ENCODE results near the gene MAFF.

Gene MAFF

DNA sequence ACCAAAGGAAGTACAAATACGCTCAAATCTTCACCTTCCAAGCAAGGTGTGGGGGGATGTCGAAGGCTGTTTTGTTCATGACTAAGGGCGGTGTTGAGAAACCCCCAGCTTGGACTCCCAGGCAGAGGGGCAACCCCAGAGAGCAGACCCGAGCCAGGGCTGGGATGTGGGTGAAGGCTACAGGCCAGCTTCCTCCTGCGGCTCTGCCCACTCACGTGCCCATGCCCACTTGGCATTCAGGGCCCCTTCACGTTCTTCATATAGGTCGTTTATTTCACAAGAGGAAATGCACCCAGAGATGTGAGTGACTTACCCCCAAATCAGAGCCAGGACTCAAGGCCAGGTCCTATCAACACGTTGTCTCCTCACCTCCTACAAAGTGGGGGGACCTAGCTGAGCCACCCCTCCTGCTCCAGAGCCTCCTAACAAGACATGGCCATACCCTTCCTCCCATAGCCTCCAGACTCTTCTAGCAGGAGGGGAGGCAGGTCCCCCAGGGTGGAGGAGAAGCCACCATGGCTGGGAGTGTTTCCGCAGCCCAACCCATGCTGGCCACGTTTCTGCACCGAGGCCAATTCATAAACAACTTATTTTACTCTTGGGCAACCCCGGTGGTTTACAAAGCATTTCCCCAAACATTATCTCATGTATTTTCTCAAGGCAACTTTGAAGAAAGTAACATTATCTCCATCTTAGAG, 49.0 kb downstream of the MAFF start:
- no peak for DNase-seq

DNA sequence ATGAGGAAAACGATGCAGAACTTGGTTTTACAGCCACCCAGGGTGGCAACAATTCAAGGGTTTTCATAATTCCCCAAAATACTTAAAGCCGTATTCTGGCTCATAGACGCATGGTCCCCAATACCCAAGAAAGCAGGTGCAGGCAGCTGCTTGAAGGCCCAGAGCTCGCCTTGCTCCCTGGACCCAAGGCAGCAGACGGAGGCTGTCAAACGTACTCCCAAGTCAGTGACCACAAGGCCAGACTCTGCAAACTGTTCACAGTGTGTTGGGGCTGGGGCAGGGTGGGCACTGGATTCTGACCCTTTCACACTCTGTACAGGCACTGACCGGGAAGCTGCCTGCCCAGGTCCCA, 49.5 kb downstream of the MAFF start:
- no peak for DNase-seq

DNA sequence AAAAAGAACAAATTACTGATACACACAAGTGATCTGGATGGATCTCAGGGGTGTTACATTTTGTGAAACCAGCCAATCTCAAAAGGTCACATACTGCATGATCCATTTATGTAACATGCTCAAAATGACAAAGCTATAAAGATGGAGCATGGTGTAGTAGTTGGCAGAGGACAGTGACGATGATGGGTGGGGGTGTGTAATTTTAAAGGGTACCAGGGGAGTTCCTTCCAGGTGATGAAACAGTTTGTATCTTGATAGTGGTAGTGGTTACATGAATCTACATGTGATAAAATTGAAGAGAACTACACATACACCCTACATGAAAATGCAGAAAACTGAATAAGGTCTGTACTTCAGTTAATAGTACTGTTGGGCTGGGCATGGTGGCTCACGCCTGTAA, 53.9 kb downstream of the MAFF start:
- DNase-seq = no peak

DNA sequence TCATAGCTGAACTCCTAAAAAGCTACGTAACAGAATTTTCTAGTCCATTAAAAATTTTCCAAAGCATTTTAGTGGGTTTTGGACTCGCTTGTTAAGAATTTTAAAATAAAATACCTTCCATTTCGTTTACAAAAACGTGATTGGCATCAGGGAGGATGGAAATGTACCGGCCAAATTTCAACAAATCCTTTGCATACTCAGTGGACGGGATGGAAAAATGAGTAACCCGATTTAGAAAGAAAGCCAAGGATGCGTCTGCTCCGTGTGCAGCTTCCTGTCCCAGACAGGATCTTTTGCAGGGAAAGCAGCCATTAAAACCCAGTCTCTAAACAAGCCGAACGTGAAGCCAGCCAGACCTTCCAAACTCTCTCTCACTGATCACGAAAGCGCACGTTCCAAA, 55.4 kb downstream of the MAFF start:
- no peak for DNase-seq

DNA sequence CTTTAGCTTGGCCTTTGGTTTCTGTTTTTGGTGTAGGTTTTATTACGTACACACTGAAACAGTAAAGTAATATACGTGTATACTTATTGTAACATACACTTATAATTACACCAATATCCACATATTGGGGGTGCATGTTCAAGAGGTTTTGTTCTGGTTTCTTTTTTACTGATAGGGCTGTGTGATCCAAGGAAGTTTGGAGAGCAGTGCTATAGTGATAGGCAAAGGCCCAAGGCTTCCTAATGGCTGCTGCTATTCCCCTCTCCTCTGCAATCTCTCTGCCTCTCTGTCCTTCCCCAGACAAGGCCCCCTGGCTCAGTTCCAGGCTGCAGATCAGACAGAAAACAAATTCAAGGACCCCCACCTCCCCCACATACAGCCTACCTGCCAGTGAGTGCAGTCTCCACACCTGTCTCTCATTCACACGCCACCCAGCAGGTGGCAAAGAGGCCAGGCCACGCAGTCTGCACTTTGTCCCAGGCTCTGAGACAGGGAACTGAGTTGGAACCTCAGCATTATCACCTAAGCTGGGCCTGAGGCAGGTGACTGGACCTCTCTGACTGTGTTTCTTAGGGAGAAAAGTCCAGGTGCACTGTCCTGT, 56.0 kb downstream of the MAFF start:
- no peak for DNase-seq

DNA sequence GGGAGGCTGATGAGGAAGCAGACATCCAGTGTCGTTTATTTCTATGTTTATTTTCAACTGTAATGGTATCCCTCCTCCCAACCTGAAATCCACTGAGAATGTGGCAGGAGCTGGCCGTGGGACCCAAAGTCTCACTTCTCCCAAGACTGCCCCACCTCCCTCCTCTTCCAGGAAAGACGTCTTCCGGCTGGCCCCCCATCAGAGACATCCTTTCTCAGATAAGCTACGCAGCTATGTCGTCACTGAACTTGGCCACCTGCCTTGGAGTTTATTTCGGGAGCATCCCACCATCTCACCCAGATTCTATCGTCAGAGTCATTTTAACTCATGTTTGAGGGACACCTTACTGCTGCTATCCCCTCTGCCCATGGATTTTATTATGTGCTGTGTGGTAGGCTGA, 57.1 kb downstream of the MAFF start:
- DNase-seq = no peak

DNA sequence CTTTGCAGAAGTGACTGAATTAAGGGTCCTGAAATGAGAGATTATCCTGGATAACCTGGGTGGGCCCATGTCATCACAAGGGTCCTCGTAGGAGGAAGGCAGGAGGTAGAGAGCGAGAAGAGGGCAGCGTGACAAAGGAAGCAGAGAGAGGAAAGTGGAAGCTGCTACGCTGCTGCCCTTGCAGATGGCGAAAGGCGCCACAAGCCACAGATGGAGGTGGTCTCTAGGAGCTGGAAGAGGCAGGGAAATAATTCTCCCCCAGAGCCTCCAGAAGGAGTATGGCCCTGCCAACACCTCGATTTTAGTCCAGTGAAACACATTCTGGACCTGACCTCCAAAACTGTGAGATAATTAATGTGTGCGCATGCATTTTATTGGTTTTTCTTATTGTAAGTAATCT, 57.6 kb downstream of the MAFF start:
- no peak for DNase-seq

DNA sequence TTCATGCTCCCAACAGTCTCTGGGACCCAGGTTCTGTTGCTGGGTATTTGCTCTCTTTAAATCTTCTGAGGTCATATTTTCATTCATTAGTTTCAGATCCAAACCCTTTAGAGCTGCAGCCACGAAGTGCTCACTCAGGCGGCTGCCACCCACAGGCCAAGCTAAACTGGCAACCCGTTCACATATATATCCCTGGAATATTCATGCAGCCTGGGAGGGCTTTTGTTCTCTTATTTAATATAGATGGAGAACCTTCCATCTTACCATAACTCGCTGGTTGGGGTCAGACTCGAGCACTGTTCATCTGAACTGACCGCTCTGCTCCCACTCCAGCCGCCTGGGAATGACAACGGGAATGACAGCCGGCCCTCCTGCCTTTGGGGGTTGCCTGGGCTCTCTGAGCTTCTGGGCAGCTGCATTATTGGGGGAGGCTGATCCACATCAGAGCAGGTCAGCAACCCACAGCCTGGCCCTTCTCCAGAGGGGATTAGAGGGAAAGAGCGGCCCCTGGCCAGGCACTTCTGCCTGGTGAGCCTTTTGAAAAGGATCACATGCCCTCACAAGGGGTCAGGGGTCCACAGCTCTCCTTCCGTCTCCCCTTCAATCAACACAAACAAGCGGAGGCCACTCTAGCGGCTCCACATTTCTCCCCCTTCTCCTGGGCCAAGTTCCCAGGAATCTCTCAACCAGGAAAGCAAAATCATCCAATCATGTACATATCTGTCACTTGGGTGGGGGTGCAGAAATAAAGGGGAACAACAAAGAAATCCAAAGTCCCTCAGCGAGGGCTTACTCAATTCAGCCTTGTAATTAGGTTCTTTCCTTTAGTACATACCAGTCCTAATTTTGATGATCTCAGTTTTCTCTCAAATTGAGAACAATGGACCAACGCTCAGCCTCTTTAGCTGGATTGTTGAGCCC, 59.2 kb downstream of the MAFF start:
- no peak for DNase-seq

DNA sequence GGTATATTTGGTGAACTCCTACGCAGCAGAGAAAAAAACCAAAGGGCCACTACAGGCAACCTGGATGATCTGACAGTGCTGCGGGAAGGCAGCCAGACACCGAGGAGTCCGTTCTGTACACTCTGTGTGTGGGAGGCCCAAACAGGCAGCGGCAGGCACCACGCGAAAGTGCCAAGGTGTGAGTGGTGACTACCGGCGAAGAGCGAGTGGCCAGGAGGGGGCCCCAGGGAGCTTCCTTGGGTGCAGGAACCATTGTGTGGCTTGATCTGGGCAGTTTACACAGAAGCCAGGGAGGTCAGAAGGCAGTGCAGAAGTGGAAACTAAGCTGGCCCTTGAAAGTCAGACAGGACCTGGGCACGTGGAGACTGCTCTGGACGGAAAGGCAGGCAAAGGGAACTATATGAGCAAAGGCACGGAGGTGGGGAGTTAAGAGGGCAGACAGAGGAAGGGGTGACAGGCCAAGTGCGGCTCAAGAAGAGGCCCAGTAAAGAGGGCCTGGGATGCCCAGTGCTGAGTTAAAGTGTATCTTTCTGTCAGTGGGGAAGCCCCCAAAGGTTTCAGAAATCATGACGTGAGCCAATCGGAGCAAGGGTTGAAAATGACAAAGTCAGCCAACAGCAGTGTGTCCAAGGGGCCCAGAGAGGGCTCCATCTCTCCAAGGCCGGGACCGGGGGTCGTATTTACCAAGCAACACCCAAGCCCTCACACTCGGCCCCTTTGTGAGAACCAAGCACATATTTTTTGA, 60.4 kb downstream of the MAFF start:
- DNase-seq = peak; percentile 50

DNA sequence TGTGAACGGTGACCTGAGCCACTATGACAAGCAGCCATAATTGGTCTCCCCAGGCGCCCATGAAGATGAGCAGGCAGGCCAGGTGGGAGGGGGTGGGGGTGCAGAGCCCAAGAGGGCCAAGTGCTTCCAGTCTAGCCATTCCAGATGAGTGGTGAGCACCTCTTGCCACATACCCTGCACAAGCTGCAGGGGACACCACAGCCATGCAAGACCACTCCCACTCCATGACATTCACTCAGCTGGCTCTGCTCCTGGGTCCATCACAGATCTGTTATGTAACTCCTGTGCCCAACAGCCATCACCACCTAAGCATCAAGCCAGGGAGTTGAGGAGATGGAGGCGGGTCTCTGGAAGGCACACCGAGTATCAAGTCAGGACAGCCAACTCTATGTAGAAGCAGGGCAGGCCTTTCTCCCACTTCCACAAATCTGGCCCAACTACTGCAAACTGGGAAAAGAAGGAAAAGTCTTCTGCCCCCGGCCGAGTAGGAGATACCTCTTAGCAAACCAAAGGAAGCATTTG, 62.6 kb downstream of the MAFF start:
- no peak for DNase-seq
